BJ (cell line): ENCODE results near the gene LIPN. TPM values are rescaled to one million over a fixed set of nuclear protein-coding genes. Genes with fewer than 3 reads are reported as not detected.

Experiments
- CTCF ChIA-PET: fragments of 350-600 bp; formaldehyde crosslinking; extraction: SDS; loops from one replicate; lab custom pipeline; 2021; ENCODE audit warnings: antibody characterized with exemption, inconsistent platforms; lab: Yijun Ruan, JAX
- POLR2A ChIA-PET: fragments of 300-600 bp; sonication (Branson Sonifier 250); formaldehyde crosslinking; extraction: SDS; loops from one replicate; lab custom pipeline; 2021; ENCODE audit warnings: antibody characterized with exemption; lab: Charles Lee
- DNase-seq: peaks from one replicate; pipeline ENCODE4 v3.0.0-alpha.2; 2011; ENCODE audit warnings: low read depth
- H3K27me3 ChIP-seq: 2 replicates; pipeline ENCODE4 v1.6.0; 2011; ENCODE audit warnings: low read length; ENCODE audit not compliant: control insufficient read depth, insufficient read depth
- H3K36me3 ChIP-seq: 2 replicates; pipeline ENCODE4 v1.5.1; 2011; ENCODE audit warnings: low read length; ENCODE audit not compliant: control insufficient read depth, insufficient read depth
- H3K4me3 ChIP-seq: 2 replicates; pipeline ENCODE4 v1.5.1; 2011; ENCODE audit warnings: low read depth, mild to moderate bottlenecking, control low read depth, low read length
- polyA minus RNA-seq: library from RNA; depleted of rRNA, polyadenylated mRNA; stranded (reverse); fragments of >200 nt; gene quantifications from 2 replicates; pipeline ENCODE4 v1.2.3, GENCODE V29; 2011; rRNA and poly(A)+ RNA removed
- polyA plus RNA-seq: library from polyadenylated mRNA; depleted of rRNA; stranded (reverse); fragments of >200 nt; gene quantifications from 2 replicates; pipeline ENCODE4 v1.2.3, GENCODE V29; 2011; rRNA removed
- TF ChIP-seq, protein P1 (sequence below): IDR thresholded peaks from 2 replicates; pipeline ENCODE4 v1.5.1; 2011; ENCODE audit warnings: low read depth, mild to moderate bottlenecking, control low read depth, inconsistent platforms, low read length, moderate library complexity; ENCODE audit not compliant: insufficient read depth

Gene LIPN, protein sequence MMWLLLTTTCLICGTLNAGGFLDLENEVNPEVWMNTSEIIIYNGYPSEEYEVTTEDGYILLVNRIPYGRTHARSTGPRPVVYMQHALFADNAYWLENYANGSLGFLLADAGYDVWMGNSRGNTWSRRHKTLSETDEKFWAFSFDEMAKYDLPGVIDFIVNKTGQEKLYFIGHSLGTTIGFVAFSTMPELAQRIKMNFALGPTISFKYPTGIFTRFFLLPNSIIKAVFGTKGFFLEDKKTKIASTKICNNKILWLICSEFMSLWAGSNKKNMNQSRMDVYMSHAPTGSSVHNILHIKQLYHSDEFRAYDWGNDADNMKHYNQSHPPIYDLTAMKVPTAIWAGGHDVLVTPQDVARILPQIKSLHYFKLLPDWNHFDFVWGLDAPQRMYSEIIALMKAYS
- polyA plus RNA-seq (not detected in 2 replicates), polyA minus RNA-seq (not detected in 2 replicates)

DNA sequence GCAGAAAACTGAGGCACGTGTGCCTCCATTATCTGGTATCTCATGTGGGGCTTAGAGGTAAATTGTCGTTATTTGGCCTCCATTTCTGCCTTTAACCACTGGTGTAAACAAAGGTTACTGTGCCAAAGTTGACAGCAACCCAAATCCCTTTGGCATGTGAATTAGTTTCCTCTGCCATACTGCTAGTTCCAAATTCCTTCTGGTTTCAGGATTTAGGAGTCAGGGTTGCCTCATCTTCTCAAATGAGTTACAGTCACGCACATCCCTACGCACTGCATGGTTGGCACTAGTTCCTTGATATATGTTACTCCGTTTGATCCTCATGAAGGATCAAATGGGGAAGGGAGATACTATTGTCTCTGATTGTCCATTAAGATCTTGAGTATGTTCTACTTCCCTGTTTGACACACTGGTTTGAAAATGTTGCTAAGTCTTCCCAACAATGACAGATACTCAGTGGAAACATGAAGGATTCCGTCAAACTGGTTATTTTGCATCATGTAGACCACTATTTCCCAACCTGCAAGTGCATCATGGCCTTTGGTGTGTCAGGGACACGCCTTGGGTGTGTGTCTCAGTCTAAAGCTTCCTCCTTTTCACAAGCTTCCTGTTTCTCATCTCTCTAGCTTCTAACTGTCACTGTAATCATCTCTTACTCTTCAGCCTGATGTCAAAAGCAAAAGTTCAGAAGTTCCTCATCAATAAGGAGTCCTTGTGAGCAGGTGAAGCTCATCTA, at the start of gene LIPN:
Gene LIPN, plus strand, starts transcription at position 655 of the 736 bp plus-strand sequence. CDS start 1,386 bp downstream, outside the sequence.
- H3K27me3 ChIP-seq = no peaks in the 10 kb centered on the region; the same call in 1 of the 2 replicates
- TF ChIP-seq, protein P1, sequence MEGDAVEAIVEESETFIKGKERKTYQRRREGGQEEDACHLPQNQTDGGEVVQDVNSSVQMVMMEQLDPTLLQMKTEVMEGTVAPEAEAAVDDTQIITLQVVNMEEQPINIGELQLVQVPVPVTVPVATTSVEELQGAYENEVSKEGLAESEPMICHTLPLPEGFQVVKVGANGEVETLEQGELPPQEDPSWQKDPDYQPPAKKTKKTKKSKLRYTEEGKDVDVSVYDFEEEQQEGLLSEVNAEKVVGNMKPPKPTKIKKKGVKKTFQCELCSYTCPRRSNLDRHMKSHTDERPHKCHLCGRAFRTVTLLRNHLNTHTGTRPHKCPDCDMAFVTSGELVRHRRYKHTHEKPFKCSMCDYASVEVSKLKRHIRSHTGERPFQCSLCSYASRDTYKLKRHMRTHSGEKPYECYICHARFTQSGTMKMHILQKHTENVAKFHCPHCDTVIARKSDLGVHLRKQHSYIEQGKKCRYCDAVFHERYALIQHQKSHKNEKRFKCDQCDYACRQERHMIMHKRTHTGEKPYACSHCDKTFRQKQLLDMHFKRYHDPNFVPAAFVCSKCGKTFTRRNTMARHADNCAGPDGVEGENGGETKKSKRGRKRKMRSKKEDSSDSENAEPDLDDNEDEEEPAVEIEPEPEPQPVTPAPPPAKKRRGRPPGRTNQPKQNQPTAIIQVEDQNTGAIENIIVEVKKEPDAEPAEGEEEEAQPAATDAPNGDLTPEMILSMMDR = no peak
- no peak for DNase-seq
- ChIA-PET CTCF (no interaction called here), POLR2A (no interaction called here)
- H3K36me3 ChIP-seq = no peaks in the 10 kb centered on the region
- no peak within 1 kb of the TSS for H3K4me3 ChIP-seq

DNA sequence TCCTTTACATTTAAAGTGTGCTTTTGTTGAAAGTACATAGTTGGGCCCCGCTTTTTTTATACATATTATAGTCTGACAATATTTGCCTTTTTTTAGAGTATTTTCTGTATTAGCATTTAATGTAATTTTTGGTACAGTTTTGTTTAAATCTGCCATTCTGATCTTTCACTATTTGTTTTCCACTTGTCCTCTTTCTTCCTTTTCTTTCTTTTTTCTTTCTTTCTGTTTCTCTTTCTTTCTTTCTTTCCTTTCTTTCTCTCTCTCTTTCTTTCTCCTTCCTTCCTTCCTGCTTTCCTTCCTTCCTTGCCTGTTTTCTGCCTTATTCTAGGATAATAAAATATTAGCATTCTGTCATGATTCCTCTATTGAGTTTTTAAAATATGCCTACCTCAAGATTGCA, 44.3 kb upstream of the LIPN start:
- no peak for DNase-seq
- CTCF ChIA-PET = no interaction called here
- Histone ChIP-seq H3K4me3 (no peak overlapping the region), H3K36me3 (no peaks in the 10 kb centered on the region), H3K27me3 (peaks cover 3% of the 10 kb centered on the region)
- TF ChIP-seq, protein P1 = no peak
- POLR2A ChIA-PET = no interaction called here

DNA sequence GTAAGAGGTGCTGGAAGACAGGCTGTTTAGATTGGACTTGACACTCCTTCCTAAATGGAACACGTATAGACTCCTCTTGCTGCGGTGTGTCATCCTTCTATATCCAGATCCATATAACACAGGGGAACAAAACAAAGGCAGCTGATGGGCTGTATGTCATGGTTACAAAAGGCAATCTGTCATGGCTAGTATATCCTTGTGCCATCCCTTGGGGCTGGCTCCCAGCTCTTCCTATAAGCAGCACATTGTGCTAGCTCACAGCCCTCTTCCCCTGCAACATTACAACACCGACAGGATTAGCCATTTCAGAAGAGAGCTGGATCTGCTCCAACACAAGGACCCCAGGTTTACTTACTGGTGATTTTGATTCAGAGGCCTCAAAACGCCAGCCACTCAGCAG, 38.4 kb upstream of the LIPN start:
- H3K36me3 ChIP-seq = no peaks in the 10 kb centered on the region
- POLR2A ChIA-PET = no interaction called here
- CTCF ChIA-PET = no interaction called here
- no peak for DNase-seq
- no peak overlapping the region for H3K4me3 ChIP-seq
- TF ChIP-seq, protein P1 = no peak
- peaks cover 9% of the 10 kb centered on the region for H3K27me3 ChIP-seq

DNA sequence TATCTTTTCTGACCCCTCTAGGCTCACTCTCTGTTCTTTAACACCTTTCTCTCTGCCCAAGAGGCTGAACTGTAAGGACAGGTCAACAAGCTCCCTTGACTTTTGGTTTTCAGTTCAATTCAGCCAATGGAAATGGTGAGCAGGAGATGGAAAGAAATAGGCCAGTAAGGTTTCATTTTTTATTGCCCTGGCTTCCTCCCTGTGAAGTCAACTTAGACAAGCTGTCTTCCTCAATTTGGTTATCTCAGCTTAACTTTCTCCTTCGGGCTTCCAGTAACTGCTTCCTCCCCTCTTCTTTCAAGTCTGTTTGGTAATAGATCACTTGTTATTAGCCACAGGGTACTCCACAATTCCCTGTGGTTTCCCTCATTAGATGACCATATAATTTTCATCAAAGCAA, 34.0 kb upstream of the LIPN start:
- no peak for DNase-seq
- ChIA-PET CTCF (no interaction called here), POLR2A (no interaction called here)
- Histone ChIP-seq H3K27me3 (peaks cover 15% of the 10 kb centered on the region), H3K36me3 (no peaks in the 10 kb centered on the region), H3K4me3 (no peak overlapping the region)
- TF ChIP-seq, protein P1 = no peak
